OCI-LY1 (cell line): ENCODE data around the gene TRIM14.

Experiments
- CTCF ChIP-seq: fragments of 200-600 bp; sonication (generic), shearing (Covaris generic); IDR thresholded peaks from 2 replicates; pipeline ENCODE4 v1.5.1; 2017; ENCODE audit warnings: mild to moderate bottlenecking, antibody characterized with exemption, low read length, moderate library complexity, mixed read lengths
- EZH2 ChIP-seq: fragments of 200-600 bp; sonication (generic), shearing (Covaris generic); IDR thresholded peaks from 2 replicates; pipeline ENCODE4 v1.8.0; 2017; ENCODE audit warnings: borderline replicate concordance, mixed run types, mild to moderate bottlenecking, antibody characterized with exemption, low read length, moderate library complexity, mixed read lengths

- TF ChIP-seq CTCF (no peak), EZH2 (no peak)
These were observed 35.3 kb downstream of the TRIM14 start for GRCh38 chr9:98083566-98084183.
